Measurements from ENCODE around the gene FAM168A. TPM values are rescaled to one million over a fixed set of nuclear protein-coding genes. Genes with fewer than 3 reads are reported as not detected.

Gene FAM168A
- total and polyA plus RNA-seq, 9 donors: 16.7 to 45.5 (median 39.5) TPM

GRCh38 chr11:73507086-73507485 lies 90.8 kb downstream of the FAM168A start:
- Histone ChIP-seq H3K27ac (no peak overlapping the region), H3K36me3 (no peaks in the 10 kb centered on the region), H3K27me3 (no peaks in the 10 kb centered on the region), H3K4me1 (ENCODE audit: insufficient read depth) (no peaks in the 10 kb centered on the region), H3K4me3 (no peak overlapping the region), H3K9me3 (no peaks in the 10 kb centered on the region)
- intact Hi-C loops (cut with DNase I): no loop called here
- 16 to 22% (median 20%) methylated on average over 2 of the region's 2 CpGs for WGBS, 3 donors
- no peak for TF ChIP-seq EP300 (IDR thresholded peaks at IDR 0.05)
- TF ChIP-seq POLR2A (IDR thresholded peaks at IDR 0.05): no peak
- no peak for DNase-seq

- H3K4me1 ChIP-seq (ENCODE audit: insufficient read depth): no peaks in the 10 kb centered on the region
- 93 to 96% (median 96%) methylated on average over 2 of the region's 2 CpGs for WGBS, 3 donors
Observed at GRCh38 chr11:73506038-73506437, 91.9 kb downstream of the FAM168A start.

GRCh38 chr11:73498343-73498742 lies 99.6 kb downstream of the FAM168A start:
- Histone ChIP-seq H3K9me3 (no peaks in the 10 kb centered on the region), H3K4me3 (no peak overlapping the region), H3K36me3 (no peaks in the 10 kb centered on the region), H3K27me3 (no peaks in the 10 kb centered on the region), H3K4me1 (ENCODE audit: insufficient read depth) (no peaks in the 10 kb centered on the region), H3K27ac (no peak overlapping the region)
- 87 to 89% (median 88%) methylated on average over 6 of the region's 6 CpGs for WGBS, 3 donors
- no peak for DNase-seq
- intact Hi-C loops (cut with DNase I): no loop called here
- no peak for TF ChIP-seq EP300 (IDR thresholded peaks at IDR 0.05)
- no peak for TF ChIP-seq CTCF (IDR thresholded peaks at IDR 0.05)
- TF ChIP-seq POLR2A (IDR thresholded peaks at IDR 0.05): no peak

More at GRCh38 chr11:73506038-73506437, 91.9 kb downstream of the FAM168A start:
- H3K9me3 ChIP-seq: no peaks in the 10 kb centered on the region
- intact Hi-C loops (cut with DNase I): no loop called here
- H3K4me3 ChIP-seq: no peak overlapping the region
- H3K27ac ChIP-seq: no peak overlapping the region
- no peaks in the 10 kb centered on the region for H3K36me3 ChIP-seq
- H3K27me3 ChIP-seq: no peaks in the 10 kb centered on the region
- TF ChIP-seq POLR2A (IDR thresholded peaks at IDR 0.05): no peak
- no peak for TF ChIP-seq CTCF (IDR thresholded peaks at IDR 0.05)
- TF ChIP-seq EP300 (IDR thresholded peaks at IDR 0.05): no peak
- no peak for DNase-seq

GRCh38 chr11:73496134-73496533 lies 101.8 kb downstream of the FAM168A start:
- DNase-seq: no peak
- Histone ChIP-seq H3K36me3 (no peaks in the 10 kb centered on the region), H3K4me1 (ENCODE audit: insufficient read depth) (no peaks in the 10 kb centered on the region), H3K9me3 (no peaks in the 10 kb centered on the region), H3K27me3 (no peaks in the 10 kb centered on the region), H3K27ac (no peak overlapping the region), H3K4me3 (no peak overlapping the region)
- WGBS, 3 donors: 94 to 99% (median 96%) methylated on average over 6 of the region's 6 CpGs
- TF ChIP-seq POLR2A (IDR thresholded peaks at IDR 0.05): no peak
- no peak for TF ChIP-seq CTCF (IDR thresholded peaks at IDR 0.05)
- TF ChIP-seq EP300 (IDR thresholded peaks at IDR 0.05): no peak
- intact Hi-C loops (cut with DNase I): no loop called here

- TF ChIP-seq EP300 (IDR thresholded peaks at IDR 0.05) (no peak), CTCF (IDR thresholded peaks at IDR 0.05) (no peak), POLR2A (IDR thresholded peaks at IDR 0.05) (no peak)
- WGBS, 3 donors: 99 to 100% (median 100%) methylated on average over 2 of the region's 2 CpGs
- intact Hi-C loops (cut with DNase I): no loop called here
Observed at GRCh38 chr11:73495731-73496130, 102.2 kb downstream of the FAM168A start.

More at GRCh38 chr11:73495731-73496130, 102.2 kb downstream of the FAM168A start:
- Histone ChIP-seq H3K4me1 (ENCODE audit: insufficient read depth) (no peaks in the 10 kb centered on the region), H3K9me3 (no peaks in the 10 kb centered on the region), H3K27me3 (no peaks in the 10 kb centered on the region), H3K4me3 (no peak overlapping the region), H3K27ac (no peak overlapping the region), H3K36me3 (no peaks in the 10 kb centered on the region)
- DNase-seq: no peak

Data from ovary (tissue), 9 donors.